Measurements from ENCODE around the gene DPH5.

DNA sequence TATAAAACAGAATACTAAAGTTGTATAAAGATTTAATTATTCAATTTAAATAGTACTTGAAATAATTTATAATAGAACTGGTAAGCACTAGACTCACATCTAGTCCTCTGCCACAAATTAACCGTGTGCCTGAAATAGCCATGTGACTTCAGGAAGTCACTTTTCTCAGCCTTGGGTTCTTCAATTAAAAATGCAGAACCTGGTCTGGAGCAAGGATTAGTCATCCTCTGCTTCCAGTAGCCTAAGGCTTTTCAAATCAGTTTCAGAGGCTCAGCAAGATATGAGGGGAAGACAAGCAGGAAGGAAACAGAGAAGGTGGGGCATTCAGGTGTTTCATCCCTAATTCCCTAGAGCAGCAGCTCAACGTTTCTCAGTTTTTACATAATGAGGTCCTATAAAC, 23.0 kb downstream of the DPH5 start:
- no peak for TF ChIP-seq EP300 (IDR thresholded peaks at IDR 0.05)
- TF ChIP-seq, protein P1, sequence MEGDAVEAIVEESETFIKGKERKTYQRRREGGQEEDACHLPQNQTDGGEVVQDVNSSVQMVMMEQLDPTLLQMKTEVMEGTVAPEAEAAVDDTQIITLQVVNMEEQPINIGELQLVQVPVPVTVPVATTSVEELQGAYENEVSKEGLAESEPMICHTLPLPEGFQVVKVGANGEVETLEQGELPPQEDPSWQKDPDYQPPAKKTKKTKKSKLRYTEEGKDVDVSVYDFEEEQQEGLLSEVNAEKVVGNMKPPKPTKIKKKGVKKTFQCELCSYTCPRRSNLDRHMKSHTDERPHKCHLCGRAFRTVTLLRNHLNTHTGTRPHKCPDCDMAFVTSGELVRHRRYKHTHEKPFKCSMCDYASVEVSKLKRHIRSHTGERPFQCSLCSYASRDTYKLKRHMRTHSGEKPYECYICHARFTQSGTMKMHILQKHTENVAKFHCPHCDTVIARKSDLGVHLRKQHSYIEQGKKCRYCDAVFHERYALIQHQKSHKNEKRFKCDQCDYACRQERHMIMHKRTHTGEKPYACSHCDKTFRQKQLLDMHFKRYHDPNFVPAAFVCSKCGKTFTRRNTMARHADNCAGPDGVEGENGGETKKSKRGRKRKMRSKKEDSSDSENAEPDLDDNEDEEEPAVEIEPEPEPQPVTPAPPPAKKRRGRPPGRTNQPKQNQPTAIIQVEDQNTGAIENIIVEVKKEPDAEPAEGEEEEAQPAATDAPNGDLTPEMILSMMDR (IDR thresholded peaks at IDR 0.05) = no peak
- no peak for TF ChIP-seq POLR2A (IDR thresholded peaks at IDR 0.05)
